Measurements from ENCODE around the gene IGF1R. TPM values are rescaled to one million over a fixed set of nuclear protein-coding genes. Genes with fewer than 3 reads are reported as not detected.

The IGF1R gene
- total RNA-seq, 6 donors from 2014 or later: 31.0 to 142 (median 63.8) TPM

GRCh38 chr15:98874773-98875172 is 226.4 kb downstream of the IGF1R start:
- no peaks in the 10 kb centered on the region for H3K27me3 ChIP-seq
- peaks cover 34 to 38% (median 37%) of the 10 kb centered on the region in 4 donors for H3K4me1 ChIP-seq
- H3K27ac ChIP-seq: peak overlapping the region in 3 of 4 donors; percentile 16 to 72 (median 46)
- DNase-seq: no peak
- 48 to 60% methylated on average over 8 of the region's 8 CpGs for WGBS, 2 donors
- ATAC-seq (ENCODE audit: low FRiP score in 2 of 2): no peak
- H3K4me3 ChIP-seq: no peak overlapping the region
- no peaks in the 10 kb centered on the region for H3K36me3 ChIP-seq
- TF ChIP-seq CTCF (IDR thresholded peaks at IDR 0.05) (no peak), POLR2AphosphoS5 (IDR thresholded peaks at IDR 0.05) (no peak), POLR2A (IDR thresholded peaks at IDR 0.05) (no peak), EP300 (IDR thresholded peaks at IDR 0.05) (no peak)
- no peaks in the 10 kb centered on the region for H3K9me3 ChIP-seq

GRCh38 chr15:98875309-98875708 is 227.0 kb downstream of the IGF1R start:
- DNase-seq (no peak), ATAC-seq (ENCODE audit: low FRiP score in 2 of 2) (peak in 1 of 2 donors; percentile 30)
- H3K4me3 ChIP-seq: no peak overlapping the region
- no peaks in the 10 kb centered on the region for H3K9me3 ChIP-seq
- no peaks in the 10 kb centered on the region for H3K27me3 ChIP-seq
- H3K36me3 ChIP-seq: no peaks in the 10 kb centered on the region
- peak overlapping the region in 2 of 4 donors; percentile 46 to 72 for H3K27ac ChIP-seq
- 43 to 63% methylated on average over 3 of the region's 3 CpGs for WGBS, 2 donors
- TF ChIP-seq POLR2AphosphoS5 (IDR thresholded peaks at IDR 0.05) (no peak), EP300 (IDR thresholded peaks at IDR 0.05) (no peak), CTCF (IDR thresholded peaks at IDR 0.05) (no peak), POLR2A (IDR thresholded peaks at IDR 0.05) (no peak)
- peaks cover 34 to 38% (median 37%) of the 10 kb centered on the region in 4 donors for H3K4me1 ChIP-seq

- no peaks in the 10 kb centered on the region for H3K36me3 ChIP-seq
- WGBS, 2 donors: 73 to 74% methylated on average over 5 of the region's 5 CpGs
- no peak overlapping the region for H3K27ac ChIP-seq
- no peaks in the 10 kb centered on the region for H3K9me3 ChIP-seq
- peaks cover 34 to 42% (median 37%) of the 10 kb centered on the region in 4 donors for H3K4me1 ChIP-seq
- ATAC-seq (ENCODE audit: low FRiP score in 2 of 2) (no peak), DNase-seq (no peak)
- no peaks in the 10 kb centered on the region for H3K27me3 ChIP-seq
- TF ChIP-seq EP300 (IDR thresholded peaks at IDR 0.05): no peak
- no peak for TF ChIP-seq CTCF (IDR thresholded peaks at IDR 0.05)
- no peak for TF ChIP-seq POLR2AphosphoS5 (IDR thresholded peaks at IDR 0.05)
- no peak overlapping the region for H3K4me3 ChIP-seq
Observed at GRCh38 chr15:98876451-98877369, 228.4 kb downstream of the IGF1R start.

- Histone ChIP-seq H3K9me3 (no peaks in the 10 kb centered on the region), H3K4me3 (no peak overlapping the region), H3K36me3 (no peaks in the 10 kb centered on the region), H3K27me3 (no peaks in the 10 kb centered on the region), H3K27ac (peak overlapping the region in 1 of 4 donors; percentile 4), H3K4me1 (peaks cover 34 to 48% (median 38%) of the 10 kb centered on the region in 4 donors)
- no peak for DNase-seq
- ATAC-seq (ENCODE audit: low FRiP score in 2 of 2): no peak
- WGBS, 2 donors: 76 to 89% methylated on average over 3 of the region's 3 CpGs
- TF ChIP-seq EP300 (IDR thresholded peaks at IDR 0.05) (no peak), POLR2A (IDR thresholded peaks at IDR 0.05) (no peak), POLR2AphosphoS5 (IDR thresholded peaks at IDR 0.05) (no peak), CTCF (IDR thresholded peaks at IDR 0.05) (no peak)
Observed at GRCh38 chr15:98878172-98878571, 229.8 kb downstream of the IGF1R start.
